Mesendoderm (in vitro differentiated cells): ENCODE measurements around the gene CELA3B.
"Not testable (repeated sequence)": the region's sequence is repeated elsewhere in the genome, so short reads cannot be mapped to it uniquely, and the experiment has no call there.

Source experiments
- DNase-seq: peaks from one replicate; pipeline ENCODE4 v3.0.0; 2013
- H2AK5ac ChIP-seq: 2 replicates; pipeline ENCODE4 v1.6.1; 2013; ENCODE audit warnings: low read length, inconsistent platforms
- H2BK120ac ChIP-seq: 2 replicates; pipeline ENCODE4 v1.6.1; 2013; ENCODE audit warnings: low read depth, mild to moderate bottlenecking, low read length, moderate library complexity, mixed read lengths
- H2BK15ac ChIP-seq: replicated peaks from 2 replicates; pipeline ENCODE4 v1.6.1; 2013; ENCODE audit warnings: low read depth, mild to moderate bottlenecking, moderate library complexity
- H2BK5ac ChIP-seq: 2 replicates; pipeline ENCODE4 v1.6.1; 2013; ENCODE audit warnings: low read length, inconsistent platforms
- H3K18ac ChIP-seq: 2 replicates; pipeline ENCODE4 v1.6.1; 2013; ENCODE audit warnings: mild to moderate bottlenecking, low read length, mixed read lengths
- H3K23ac ChIP-seq: one replicate; pipeline ENCODE4 v1.6.1; 2013; ENCODE audit warnings: low read length
- H3K27ac ChIP-seq: 2 replicates; pipeline ENCODE4 v1.5.1; 2013; ENCODE audit warnings: low read depth, mild to moderate bottlenecking, inconsistent platforms, low read length, moderate library complexity
- H3K27me3 ChIP-seq: 2 replicates; pipeline ENCODE4 v1.6.1; 2013; ENCODE audit warnings: low read length, control low read depth, mild to moderate bottlenecking, inconsistent platforms; ENCODE audit not compliant: insufficient read depth, poor library complexity
- H3K36me3 ChIP-seq: 2 replicates; pipeline ENCODE4 v1.6.1; 2013; ENCODE audit warnings: low read length, inconsistent platforms; ENCODE audit not compliant: control insufficient read depth, insufficient read depth
- H3K4ac ChIP-seq: one replicate; pipeline ENCODE4 v1.6.1; 2013; ENCODE audit warnings: low read depth, mild to moderate bottlenecking, low read length, moderate library complexity
- H3K4me1 ChIP-seq: 2 replicates; pipeline ENCODE4 v1.6.1; 2013; ENCODE audit warnings: low read depth, low read length, inconsistent platforms; ENCODE audit not compliant: control insufficient read depth
- H3K4me2 ChIP-seq: 2 replicates; pipeline ENCODE4 v1.6.1; 2013; ENCODE audit warnings: low read length
- H3K4me3 ChIP-seq: 2 replicates; pipeline ENCODE4 v1.5.1; 2013; ENCODE audit warnings: mild to moderate bottlenecking, low read length
- H3K56ac ChIP-seq: one replicate; pipeline ENCODE4 v1.6.1; 2013; ENCODE audit warnings: low read length
- H3K79me1 ChIP-seq: 2 replicates; pipeline ENCODE4 v1.6.1; 2013; ENCODE audit warnings: low read length, inconsistent platforms
- H3K79me2 ChIP-seq: 2 replicates; pipeline ENCODE4 v1.6.1; 2013; ENCODE audit warnings: mild to moderate bottlenecking, low read length; ENCODE audit not compliant: control insufficient read depth, insufficient read depth
- H3K9ac ChIP-seq: 2 replicates; pipeline ENCODE4 v1.6.1; 2013; ENCODE audit warnings: low read length, inconsistent platforms
- H4K5ac ChIP-seq: one replicate; pipeline ENCODE4 v1.6.1; 2013; ENCODE audit warnings: low read length
- H4K8ac ChIP-seq: one replicate; pipeline ENCODE4 v1.6.1; 2013; ENCODE audit warnings: low read depth, mild to moderate bottlenecking, control low read depth, low read length, moderate library complexity
- WGBS: extraction: QIAGEN DNeasy Blood & Tissue Kit; methylation state at CpG from one replicate; pipeline ENCODE4 v1.1.7; 2013; ENCODE audit warnings: low lambda C conversion rate, missing lambda C conversion rate; ENCODE audit not compliant: insufficient coverage; ENCODE audit errors: extremely low coverage; 5-methylcytosine and 5-hydroxymethylcytosine counted together

CELA3B gene

DNA sequence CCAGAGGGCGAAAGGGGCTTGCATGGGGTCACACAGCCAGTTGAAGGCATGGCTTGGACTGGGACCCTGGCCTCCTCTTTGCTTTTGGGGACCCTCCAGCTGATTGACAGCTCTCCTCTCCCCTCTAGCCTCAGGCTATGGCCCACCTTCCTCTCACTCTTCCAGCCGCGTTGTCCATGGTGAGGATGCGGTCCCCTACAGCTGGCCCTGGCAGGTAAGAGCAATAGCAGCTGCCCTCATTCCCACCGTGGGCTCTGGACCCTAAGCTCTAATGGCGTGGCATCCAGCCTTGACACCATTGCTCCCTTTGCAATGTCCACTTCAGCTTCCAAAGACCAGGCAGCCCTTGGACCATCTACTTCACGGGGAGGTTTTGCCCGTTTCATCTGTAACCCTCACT is 26.1 kb downstream of the CELA3B start:
- not testable (repeated sequence) for DNase-seq, H3K23ac ChIP-seq, H3K18ac ChIP-seq, H2BK120ac ChIP-seq, H3K4me2 ChIP-seq, H2BK15ac ChIP-seq, H3K4me1 ChIP-seq, H3K27ac ChIP-seq, H3K4me3 ChIP-seq, H3K36me3 ChIP-seq, H2BK5ac ChIP-seq, H4K8ac ChIP-seq, H3K56ac ChIP-seq, H3K4ac ChIP-seq, H2AK5ac ChIP-seq, H3K79me2 ChIP-seq, H4K5ac ChIP-seq, H3K27me3 ChIP-seq, H3K79me1 ChIP-seq, H3K9ac ChIP-seq
- no CpG with 5 or more reads among the region's 8 CpGs for WGBS

DNA sequence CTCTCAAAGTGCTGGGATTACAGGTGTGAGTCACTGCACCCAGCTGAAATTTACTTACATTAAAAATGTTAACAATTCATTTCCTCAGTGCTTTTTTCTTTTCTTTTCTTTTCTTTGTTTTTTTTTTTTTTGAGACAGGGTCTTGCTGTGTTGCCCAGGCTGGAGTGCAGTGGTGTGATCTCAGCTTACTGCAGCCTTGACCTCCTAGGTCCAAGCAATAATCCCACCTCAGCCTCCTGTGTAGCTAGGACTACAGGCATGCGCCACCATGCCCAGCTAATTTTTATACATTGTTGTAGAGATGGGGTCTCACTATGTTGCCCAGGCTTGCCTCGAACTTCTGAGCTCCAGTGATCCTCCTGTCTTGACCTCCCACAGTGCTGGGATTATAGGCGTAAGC is 27.1 kb downstream of the CELA3B start:
- H2AK5ac ChIP-seq, H3K79me1 ChIP-seq, H2BK15ac ChIP-seq, H2BK5ac ChIP-seq, H3K4me1 ChIP-seq, H3K27me3 ChIP-seq, H4K5ac ChIP-seq, H3K23ac ChIP-seq, H3K79me2 ChIP-seq, H4K8ac ChIP-seq, H3K4me2 ChIP-seq, H2BK120ac ChIP-seq, H3K9ac ChIP-seq, H3K4ac ChIP-seq, H3K4me3 ChIP-seq, H3K18ac ChIP-seq, H3K36me3 ChIP-seq, DNase-seq, H3K27ac ChIP-seq, H3K56ac ChIP-seq: not testable (repeated sequence)
- no CpG with 5 or more reads among the region's 3 CpGs for WGBS

- not testable (repeated sequence) for H3K27ac ChIP-seq, H2BK15ac ChIP-seq, H3K79me2 ChIP-seq, H3K4me1 ChIP-seq, H3K56ac ChIP-seq, H3K23ac ChIP-seq, H3K27me3 ChIP-seq, H2BK5ac ChIP-seq, H3K36me3 ChIP-seq, H3K4ac ChIP-seq, H2AK5ac ChIP-seq, H3K4me3 ChIP-seq, H3K4me2 ChIP-seq, H3K79me1 ChIP-seq, H3K9ac ChIP-seq, H2BK120ac ChIP-seq, H4K8ac ChIP-seq, H3K18ac ChIP-seq, H4K5ac ChIP-seq
- WGBS, result no CpG with 5 or more reads among the region's 18 CpGs
- DNase-seq, result peak; percentile 56
Measured at GRCh38 chr1:22005261-22006149, 28.7 kb downstream of the CELA3B start.

- not testable (repeated sequence) for H2BK120ac ChIP-seq, H2AK5ac ChIP-seq, H3K23ac ChIP-seq, H3K9ac ChIP-seq, H3K36me3 ChIP-seq, DNase-seq, H3K4me2 ChIP-seq, H3K56ac ChIP-seq, H3K79me2 ChIP-seq, H4K5ac ChIP-seq, H3K27ac ChIP-seq, H2BK5ac ChIP-seq, H3K27me3 ChIP-seq, H3K4ac ChIP-seq, H3K4me3 ChIP-seq, H3K79me1 ChIP-seq, H4K8ac ChIP-seq, H3K18ac ChIP-seq, H2BK15ac ChIP-seq, H3K4me1 ChIP-seq
- no CpG with 5 or more reads among the region's 13 CpGs for WGBS
Measured at GRCh38 chr1:22006736-22007135, 29.9 kb downstream of the CELA3B start.

DNA sequence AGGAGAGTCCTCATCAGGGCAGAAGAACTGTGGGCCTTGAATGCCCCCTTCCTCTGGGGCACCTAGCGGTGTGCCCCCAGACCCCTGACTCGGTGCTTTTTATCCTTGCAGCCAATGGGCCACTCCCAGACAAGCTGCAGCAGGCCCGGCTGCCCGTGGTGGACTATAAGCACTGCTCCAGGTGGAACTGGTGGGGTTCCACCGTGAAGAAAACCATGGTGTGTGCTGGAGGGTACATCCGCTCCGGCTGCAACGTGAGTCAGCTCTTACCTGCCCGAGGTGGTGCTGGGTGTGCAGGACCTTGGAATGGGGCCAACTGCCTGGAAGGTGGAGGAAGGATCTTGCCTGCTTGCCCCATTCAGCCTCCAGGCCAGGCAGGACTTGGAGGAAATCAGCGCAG is 30.4 kb downstream of the CELA3B start:
- not testable (repeated sequence) for H4K5ac ChIP-seq, H3K27ac ChIP-seq, H3K79me1 ChIP-seq, H3K36me3 ChIP-seq, H3K27me3 ChIP-seq, H3K9ac ChIP-seq, H3K23ac ChIP-seq, H3K4me2 ChIP-seq, H3K18ac ChIP-seq, H3K4me1 ChIP-seq, H3K4ac ChIP-seq, DNase-seq, H4K8ac ChIP-seq, H2BK120ac ChIP-seq, H2BK5ac ChIP-seq, H3K56ac ChIP-seq, H3K4me3 ChIP-seq, H3K79me2 ChIP-seq, H2AK5ac ChIP-seq, H2BK15ac ChIP-seq
- no CpG with 5 or more reads among the region's 10 CpGs for WGBS

DNA sequence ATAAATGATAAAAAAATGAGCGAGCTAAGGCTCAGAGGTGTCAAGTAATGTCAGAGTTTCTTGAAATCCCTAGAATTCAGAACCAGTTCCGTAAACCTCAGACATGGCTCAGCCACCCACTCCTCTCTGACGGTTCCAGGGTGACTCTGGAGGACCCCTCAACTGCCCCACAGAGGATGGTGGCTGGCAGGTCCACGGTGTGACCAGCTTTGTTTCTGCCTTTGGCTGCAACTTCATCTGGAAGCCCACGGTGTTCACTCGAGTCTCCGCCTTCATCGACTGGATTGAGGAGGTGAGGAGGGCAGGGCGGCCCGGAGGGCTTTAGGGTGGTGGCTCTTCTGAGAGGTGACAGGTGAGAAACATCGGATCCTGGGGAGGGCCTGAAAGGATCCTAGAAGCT is 32.7 kb downstream of the CELA3B start:
- H3K79me2 ChIP-seq, H3K36me3 ChIP-seq, H3K4ac ChIP-seq, H4K5ac ChIP-seq, H2BK120ac ChIP-seq, H3K27me3 ChIP-seq, DNase-seq, H3K4me2 ChIP-seq, H3K27ac ChIP-seq, H3K56ac ChIP-seq, H3K4me1 ChIP-seq, H2BK5ac ChIP-seq, H3K4me3 ChIP-seq, H2AK5ac ChIP-seq, H3K79me1 ChIP-seq, H2BK15ac ChIP-seq, H3K9ac ChIP-seq, H3K18ac ChIP-seq, H3K23ac ChIP-seq, H4K8ac ChIP-seq: not testable (repeated sequence)
- no CpG with 5 or more reads among the region's 11 CpGs for WGBS
